Measurements from ENCODE around the gene RUNX2. TPM values are rescaled to one million over a fixed set of nuclear protein-coding genes. Genes with fewer than 3 reads are reported as not detected.

Gene RUNX2
- polyA plus RNA-seq, 1 donor (not counting 4 experiments of a cell fraction or from before 2014, with no cell fraction given) = 1.4 TPM

DNA sequence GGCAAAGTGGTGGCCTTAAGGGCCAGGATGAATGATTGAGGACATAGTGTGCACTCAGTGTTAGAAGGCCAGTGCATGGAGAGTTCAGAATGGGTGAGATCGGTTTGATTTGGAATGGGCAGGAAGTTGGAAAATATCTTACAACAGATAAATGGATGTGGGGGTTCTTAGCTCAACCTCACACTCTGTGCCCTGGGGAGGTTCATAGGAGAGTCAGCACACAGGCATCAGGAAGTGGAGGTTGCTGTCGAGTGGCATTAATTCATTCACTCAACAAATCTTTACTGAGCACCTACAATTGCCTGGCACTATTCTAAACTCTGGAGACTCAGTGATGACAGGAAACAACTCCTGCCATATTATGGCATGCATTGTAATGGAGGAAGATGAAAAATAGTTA is 363.3 kb downstream of the RUNX2 start:
- H3K27me3 ChIP-seq (ENCODE audit: control insufficient read depth, extremely low read depth, insufficient read depth, low read length) = no peaks in the 10 kb centered on the region
- FAIRE-seq = no peak
- H3K4me1 ChIP-seq (ENCODE audit: control insufficient read depth, extremely low read depth, insufficient read depth, low read length) = peaks cover 14% of the 10 kb centered on the region
- H4K20me1 ChIP-seq (ENCODE audit: control insufficient read depth, extremely low read depth, insufficient read depth, low read length) = no peaks in the 10 kb centered on the region
- TF ChIP-seq CTCF (optimal IDR thresholded peaks at IDR 0.05 in 1 of 3, IDR thresholded peaks at IDR 0.05 in 1 of 3, conservative IDR thresholded peaks at IDR 0.05 in 1 of 3; ENCODE audit: extremely low read depth in 1 of 3, insufficient read depth in 2 of 3, low read length in 3 of 3) (no peak), EZH2 (IDR thresholded peaks at IDR 0.05; ENCODE audit: low read length) (no peak)
- H3K9me1 ChIP-seq (ENCODE audit: control insufficient read depth, extremely low read depth, insufficient read depth, low read length) = no peaks in the 10 kb centered on the region
- peak overlapping the region; percentile 36 for H2AFZ ChIP-seq (ENCODE audit: control insufficient read depth, low read length)
- no peaks in the 10 kb centered on the region for H3K79me2 ChIP-seq (ENCODE audit: control insufficient read depth, insufficient read depth, low read length)
- no peaks in the 10 kb centered on the region for H3K9me3 ChIP-seq (ENCODE audit: control insufficient read depth, low read depth, low read length)
- no peak for DNase-seq (ENCODE audit: low read depth, low spot score)
- dilution Hi-C loops (cut with MboI; ENCODE audit: extremely low pct_ligation_motif_present, low sequenced_read_pairs) = no loop called here
- H3K27ac ChIP-seq (ENCODE audit: control insufficient read depth, insufficient read depth, low read length) = peak overlapping the region; percentile 20
- no peak overlapping the region for H3K9ac ChIP-seq (ENCODE audit: control insufficient read depth, extremely low read depth, insufficient read depth, low read length)
- peak overlapping the region; percentile 8 for H3K4me2 ChIP-seq (ENCODE audit: control insufficient read depth, extremely low read depth, insufficient read depth, low read depth, low read length)
- H3K4me3 ChIP-seq (ENCODE audit: control insufficient read depth in 2 of 3, extremely low read depth in 1 of 3, insufficient read depth in 2 of 3, low read depth in 1 of 3, low read length in 3 of 3) = no peak overlapping the region
- H3K36me3 ChIP-seq (ENCODE audit: control insufficient read depth in 2 of 2, extremely low read depth in 1 of 2, insufficient read depth in 2 of 2, low read length in 2 of 2) = no peaks in the 10 kb centered on the region

GRCh38 chr6:45692021-45692420 is 363.9 kb downstream of the RUNX2 start:
- H3K4me2 ChIP-seq (ENCODE audit: control insufficient read depth, extremely low read depth, insufficient read depth, low read depth, low read length) = no peak overlapping the region
- no peaks in the 10 kb centered on the region for H3K9me1 ChIP-seq (ENCODE audit: control insufficient read depth, extremely low read depth, insufficient read depth, low read length)
- no peak for DNase-seq (ENCODE audit: low read depth, low spot score)
- H3K79me2 ChIP-seq (ENCODE audit: control insufficient read depth, insufficient read depth, low read length) = no peaks in the 10 kb centered on the region
- no peak overlapping the region for H3K27ac ChIP-seq (ENCODE audit: control insufficient read depth, insufficient read depth, low read length)
- no peaks in the 10 kb centered on the region for H3K9me3 ChIP-seq (ENCODE audit: control insufficient read depth, low read depth, low read length)
- no peak overlapping the region for H3K4me3 ChIP-seq (ENCODE audit: control insufficient read depth in 2 of 3, extremely low read depth in 1 of 3, insufficient read depth in 2 of 3, low read depth in 1 of 3, low read length in 3 of 3)
- no peak for TF ChIP-seq EZH2 (IDR thresholded peaks at IDR 0.05; ENCODE audit: low read length)
- TF ChIP-seq CTCF (optimal IDR thresholded peaks at IDR 0.05 in 1 of 3, IDR thresholded peaks at IDR 0.05 in 1 of 3, conservative IDR thresholded peaks at IDR 0.05 in 1 of 3; ENCODE audit: extremely low read depth in 1 of 3, insufficient read depth in 2 of 3, low read length in 3 of 3) = no peak
- H3K4me1 ChIP-seq (ENCODE audit: control insufficient read depth, extremely low read depth, insufficient read depth, low read length) = peaks cover 20% of the 10 kb centered on the region
- no peaks in the 10 kb centered on the region for H3K27me3 ChIP-seq (ENCODE audit: control insufficient read depth, extremely low read depth, insufficient read depth, low read length)
- peak; percentile 67 for FAIRE-seq
- dilution Hi-C loops (cut with MboI; ENCODE audit: extremely low pct_ligation_motif_present, low sequenced_read_pairs) = no loop called here
- no peaks in the 10 kb centered on the region for H4K20me1 ChIP-seq (ENCODE audit: control insufficient read depth, extremely low read depth, insufficient read depth, low read length)
- no peak overlapping the region for H2AFZ ChIP-seq (ENCODE audit: control insufficient read depth, low read length)
- no peaks in the 10 kb centered on the region for H3K36me3 ChIP-seq (ENCODE audit: control insufficient read depth in 2 of 2, extremely low read depth in 1 of 2, insufficient read depth in 2 of 2, low read length in 2 of 2)
- H3K9ac ChIP-seq (ENCODE audit: control insufficient read depth, extremely low read depth, insufficient read depth, low read length) = no peak overlapping the region
